ENCODE data around the gene MOGAT3. TPM values are rescaled to one million over a fixed set of nuclear protein-coding genes. Genes with fewer than 3 reads are reported as not detected.
A peak's percentile ranks its signal among the peaks of the same experiment; 100 is the strongest.

MOGAT3 gene
- total and polyA plus RNA-seq, 9 of the 15 experiments (the other 6 are each of a cell fraction or from before 2014, with no cell fraction given): 0.07 to 0.17 (median 0.13) TPM; not detected in 6

DNA sequence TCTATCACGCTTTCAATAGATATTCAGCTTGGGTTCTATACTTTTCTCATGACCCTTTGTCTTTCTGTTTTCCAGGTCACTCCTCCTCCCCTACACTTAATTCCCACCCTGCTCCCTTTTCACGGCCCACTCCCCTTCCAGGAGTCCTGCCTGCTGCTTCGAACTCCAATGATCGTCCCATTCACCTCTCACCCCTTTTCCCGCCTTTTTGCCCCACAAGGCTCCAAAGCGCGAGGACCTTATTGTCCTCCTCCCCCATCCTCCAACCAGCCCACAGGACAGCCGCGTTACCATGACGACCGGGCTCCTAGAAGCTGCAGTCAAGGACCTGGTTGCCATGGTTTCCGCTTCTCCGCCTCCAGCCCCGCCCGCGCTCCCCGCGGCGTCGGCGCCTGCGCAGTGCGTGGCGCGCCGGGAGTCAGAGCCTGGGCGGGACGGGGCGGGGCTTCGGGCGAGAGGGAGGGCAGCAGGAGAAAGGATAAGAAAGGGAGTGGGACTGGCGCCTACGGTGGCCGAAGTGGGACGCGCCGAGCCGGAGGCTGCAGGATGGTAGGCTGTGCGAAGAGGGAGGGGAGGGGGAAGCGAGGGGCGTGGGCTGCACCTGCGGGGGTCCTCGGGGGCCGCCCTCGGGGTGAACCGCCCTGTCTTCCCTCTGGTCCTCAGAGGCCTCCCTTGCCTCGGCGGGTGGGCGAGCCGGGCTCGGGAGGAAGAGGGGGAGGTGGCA, 46.7 kb downstream of the MOGAT3 start, which contains the start of gene AP1S1 (continued):
- TF ChIP-seq FOXO4 (CRISPR knock-in tag; IDR thresholded peaks at IDR 0.05) (no peak), HNRNPK (IDR thresholded peaks at IDR 0.05; ENCODE audit: low read depth, low read length, poor library complexity, severe bottlenecking) (peak; percentile 65), JUND (IDR thresholded peaks at IDR 0.05; ENCODE audit: borderline replicate concordance, low read depth, low read length) (no peak), JUND (tag; IDR thresholded peaks at IDR 0.05; ENCODE audit: borderline replicate concordance, low read depth, low read length) (no peak; the same call in 2 of the 3 replicates), GATAD2B (IDR thresholded peaks at IDR 0.05; ENCODE audit: borderline replicate concordance) (no peak), TSC22D4 (tag; IDR thresholded peaks at IDR 0.05) (no peak), MCM2 (IDR thresholded peaks at IDR 0.05; ENCODE audit: low read depth) (no peak), CAMTA2 (CRISPR knock-in tag; conservative IDR thresholded peaks at IDR 0.05) (no peak), RBFOX2 (IDR thresholded peaks at IDR 0.05; ENCODE audit: low read depth, low read length) (peak; percentile 55), HINFP (tag; conservative IDR thresholded peaks at IDR 0.05; ENCODE audit: low read depth) (peak; percentile 75), ZNF384 (IDR thresholded peaks at IDR 0.05; ENCODE audit: low read depth, low read length) (no peak), NFATC3 (IDR thresholded peaks at IDR 0.05) (no peak), ZNF695 (CRISPR knock-in tag; IDR thresholded peaks at IDR 0.05) (no peak), KDM5B (IDR thresholded peaks at IDR 0.05; ENCODE audit: insufficient replicate concordance, low read depth, low read length) (peak; percentile 52), ZNF41 (CRISPR knock-in tag; conservative IDR thresholded peaks at IDR 0.05) (no peak), ZNF408 (CRISPR knock-in tag; IDR thresholded peaks at IDR 0.05; ENCODE audit: low read depth) (no peak), ZEB2 (IDR thresholded peaks at IDR 0.05) (no peak)
- TF ChIP-seq, protein P1, sequence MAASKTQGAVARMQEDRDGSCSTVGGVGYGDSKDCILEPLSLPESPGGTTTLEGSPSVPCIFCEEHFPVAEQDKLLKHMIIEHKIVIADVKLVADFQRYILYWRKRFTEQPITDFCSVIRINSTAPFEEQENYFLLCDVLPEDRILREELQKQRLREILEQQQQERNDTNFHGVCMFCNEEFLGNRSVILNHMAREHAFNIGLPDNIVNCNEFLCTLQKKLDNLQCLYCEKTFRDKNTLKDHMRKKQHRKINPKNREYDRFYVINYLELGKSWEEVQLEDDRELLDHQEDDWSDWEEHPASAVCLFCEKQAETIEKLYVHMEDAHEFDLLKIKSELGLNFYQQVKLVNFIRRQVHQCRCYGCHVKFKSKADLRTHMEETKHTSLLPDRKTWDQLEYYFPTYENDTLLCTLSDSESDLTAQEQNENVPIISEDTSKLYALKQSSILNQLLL (CRISPR knock-in tag; IDR thresholded peaks at IDR 0.05; ENCODE audit: borderline replicate concordance): no peak
- TF ChIP-seq, protein P2, sequence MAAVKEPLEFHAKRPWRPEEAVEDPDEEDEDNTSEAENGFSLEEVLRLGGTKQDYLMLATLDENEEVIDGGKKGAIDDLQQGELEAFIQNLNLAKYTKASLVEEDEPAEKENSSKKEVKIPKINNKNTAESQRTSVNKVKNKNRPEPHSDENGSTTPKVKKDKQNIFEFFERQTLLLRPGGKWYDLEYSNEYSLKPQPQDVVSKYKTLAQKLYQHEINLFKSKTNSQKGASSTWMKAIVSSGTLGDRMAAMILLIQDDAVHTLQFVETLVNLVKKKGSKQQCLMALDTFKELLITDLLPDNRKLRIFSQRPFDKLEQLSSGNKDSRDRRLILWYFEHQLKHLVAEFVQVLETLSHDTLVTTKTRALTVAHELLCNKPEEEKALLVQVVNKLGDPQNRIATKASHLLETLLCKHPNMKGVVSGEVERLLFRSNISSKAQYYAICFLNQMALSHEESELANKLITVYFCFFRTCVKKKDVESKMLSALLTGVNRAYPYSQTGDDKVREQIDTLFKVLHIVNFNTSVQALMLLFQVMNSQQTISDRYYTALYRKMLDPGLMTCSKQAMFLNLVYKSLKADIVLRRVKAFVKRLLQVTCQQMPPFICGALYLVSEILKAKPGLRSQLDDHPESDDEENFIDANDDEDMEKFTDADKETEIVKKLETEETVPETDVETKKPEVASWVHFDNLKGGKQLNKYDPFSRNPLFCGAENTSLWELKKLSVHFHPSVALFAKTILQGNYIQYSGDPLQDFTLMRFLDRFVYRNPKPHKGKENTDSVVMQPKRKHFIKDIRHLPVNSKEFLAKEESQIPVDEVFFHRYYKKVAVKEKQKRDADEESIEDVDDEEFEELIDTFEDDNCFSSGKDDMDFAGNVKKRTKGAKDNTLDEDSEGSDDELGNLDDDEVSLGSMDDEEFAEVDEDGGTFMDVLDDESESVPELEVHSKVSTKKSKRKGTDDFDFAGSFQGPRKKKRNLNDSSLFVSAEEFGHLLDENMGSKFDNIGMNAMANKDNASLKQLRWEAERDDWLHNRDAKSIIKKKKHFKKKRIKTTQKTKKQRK (IDR thresholded peaks at IDR 0.05; ENCODE audit: borderline replicate concordance, low read depth, low read length): no peak
- TF ChIP-seq, protein P3, sequence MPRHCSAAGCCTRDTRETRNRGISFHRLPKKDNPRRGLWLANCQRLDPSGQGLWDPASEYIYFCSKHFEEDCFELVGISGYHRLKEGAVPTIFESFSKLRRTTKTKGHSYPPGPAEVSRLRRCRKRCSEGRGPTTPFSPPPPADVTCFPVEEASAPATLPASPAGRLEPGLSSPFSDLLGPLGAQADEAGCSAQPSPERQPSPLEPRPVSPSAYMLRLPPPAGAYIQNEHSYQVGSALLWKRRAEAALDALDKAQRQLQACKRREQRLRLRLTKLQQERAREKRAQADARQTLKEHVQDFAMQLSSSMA (CRISPR knock-in tag; IDR thresholded peaks at IDR 0.05): no peak

Data from K562 (cell line).